Measurements from ENCODE around the gene KCNC4. TPM values are rescaled to one million over a fixed set of nuclear protein-coding genes. Genes with fewer than 3 reads are reported as not detected.

KCNC4 gene
- polyA plus RNA-seq, 1 donor from 2014 or later = 0.57 TPM

- Histone ChIP-seq H3K27ac (ENCODE audit: low read length) (no peak overlapping the region), H4K20me1 (ENCODE audit: insufficient read depth) (no peaks in the 10 kb centered on the region), H2AFZ (ENCODE audit: low read depth, low read length) (no peak overlapping the region), H3K36me3 (ENCODE audit: insufficient read depth, low read length) (no peaks in the 10 kb centered on the region), H3K4me2 (ENCODE audit: low read length) (no peak overlapping the region), H3K9ac (ENCODE audit: low read length) (no peak overlapping the region), H3K4me3 (ENCODE audit: low read length) (no peak overlapping the region), H3F3A (ENCODE audit: insufficient read depth, low read length, poor library complexity, severe bottlenecking) (no peaks in the 10 kb centered on the region), H3K27me3 (ENCODE audit: insufficient read depth, low read depth, low read length) (no peaks in the 10 kb centered on the region), H3K9me2 (ENCODE audit: insufficient read depth, low read length) (no peaks in the 10 kb centered on the region), H3K9me3 (ENCODE audit: low read length) (no peaks in the 10 kb centered on the region), H3K79me2 (replicated peaks; ENCODE audit: insufficient read depth, low read length) (no peaks in the 10 kb centered on the region)
- TF ChIP-seq EZH2 (IDR thresholded peaks at IDR 0.05; ENCODE audit: borderline replicate concordance, insufficient read depth, low read length, poor library complexity, severe bottlenecking) (no peak), SMC3 (conservative IDR thresholded peaks at IDR 0.05; ENCODE audit: poor library complexity) (no peak), MXI1 (conservative IDR thresholded peaks at IDR 0.05; ENCODE audit: poor library complexity, severe bottlenecking) (no peak), TAF1 (IDR thresholded peaks at IDR 0.05; ENCODE audit: low read depth) (no peak), POLR2AphosphoS5 (IDR thresholded peaks at IDR 0.05) (no peak), REST (IDR thresholded peaks at IDR 0.05; ENCODE audit: borderline replicate concordance) (no peak), RAD21 (conservative IDR thresholded peaks at IDR 0.05) (no peak), EP300 (conservative IDR thresholded peaks at IDR 0.05; ENCODE audit: poor library complexity, severe bottlenecking) (no peak)
- TF ChIP-seq, protein P1, sequence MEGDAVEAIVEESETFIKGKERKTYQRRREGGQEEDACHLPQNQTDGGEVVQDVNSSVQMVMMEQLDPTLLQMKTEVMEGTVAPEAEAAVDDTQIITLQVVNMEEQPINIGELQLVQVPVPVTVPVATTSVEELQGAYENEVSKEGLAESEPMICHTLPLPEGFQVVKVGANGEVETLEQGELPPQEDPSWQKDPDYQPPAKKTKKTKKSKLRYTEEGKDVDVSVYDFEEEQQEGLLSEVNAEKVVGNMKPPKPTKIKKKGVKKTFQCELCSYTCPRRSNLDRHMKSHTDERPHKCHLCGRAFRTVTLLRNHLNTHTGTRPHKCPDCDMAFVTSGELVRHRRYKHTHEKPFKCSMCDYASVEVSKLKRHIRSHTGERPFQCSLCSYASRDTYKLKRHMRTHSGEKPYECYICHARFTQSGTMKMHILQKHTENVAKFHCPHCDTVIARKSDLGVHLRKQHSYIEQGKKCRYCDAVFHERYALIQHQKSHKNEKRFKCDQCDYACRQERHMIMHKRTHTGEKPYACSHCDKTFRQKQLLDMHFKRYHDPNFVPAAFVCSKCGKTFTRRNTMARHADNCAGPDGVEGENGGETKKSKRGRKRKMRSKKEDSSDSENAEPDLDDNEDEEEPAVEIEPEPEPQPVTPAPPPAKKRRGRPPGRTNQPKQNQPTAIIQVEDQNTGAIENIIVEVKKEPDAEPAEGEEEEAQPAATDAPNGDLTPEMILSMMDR (IDR thresholded peaks at IDR 0.05; ENCODE audit: poor library complexity, severe bottlenecking) = no peak
These were observed 11.4 kb upstream of the KCNC4 start for GRCh38 chr1:110198746-110199145.

DNA sequence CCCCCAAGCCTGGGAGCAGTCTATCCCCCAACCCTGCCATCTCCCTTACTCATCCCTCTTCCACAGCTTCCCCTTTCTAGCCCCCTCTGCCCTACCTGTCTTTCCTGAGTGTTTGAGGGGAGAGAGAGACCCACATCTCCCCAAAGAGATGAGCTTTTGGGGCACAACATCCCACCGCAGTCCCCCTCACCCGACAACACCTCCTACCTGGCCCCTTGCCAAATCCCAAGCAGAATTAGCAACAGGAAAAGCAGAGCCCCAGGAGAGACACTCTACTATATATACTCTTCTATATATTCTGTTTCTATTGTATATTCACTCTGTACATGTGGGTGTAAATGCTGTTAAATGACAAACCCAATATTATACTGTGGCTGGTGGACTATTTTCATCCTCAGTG lies 9.9 kb upstream of the KCNC4 start:
- no peaks in the 10 kb centered on the region for H4K20me1 ChIP-seq (ENCODE audit: insufficient read depth)
- H3K79me2 ChIP-seq (replicated peaks; ENCODE audit: insufficient read depth, low read length) = no peaks in the 10 kb centered on the region
- no peaks in the 10 kb centered on the region for H3F3A ChIP-seq (ENCODE audit: insufficient read depth, low read length, poor library complexity, severe bottlenecking)
- no peak overlapping the region for H3K9ac ChIP-seq (ENCODE audit: low read length)
- no peaks in the 10 kb centered on the region for H3K9me2 ChIP-seq (ENCODE audit: insufficient read depth, low read length)
- TF ChIP-seq POLR2AphosphoS5 (IDR thresholded peaks at IDR 0.05) (no peak), TAF1 (IDR thresholded peaks at IDR 0.05; ENCODE audit: low read depth) (no peak), RAD21 (conservative IDR thresholded peaks at IDR 0.05) (no peak), EP300 (conservative IDR thresholded peaks at IDR 0.05; ENCODE audit: poor library complexity, severe bottlenecking) (no peak), REST (IDR thresholded peaks at IDR 0.05; ENCODE audit: borderline replicate concordance) (no peak), SMC3 (conservative IDR thresholded peaks at IDR 0.05; ENCODE audit: poor library complexity) (no peak), MXI1 (conservative IDR thresholded peaks at IDR 0.05; ENCODE audit: poor library complexity, severe bottlenecking) (no peak), EZH2 (IDR thresholded peaks at IDR 0.05; ENCODE audit: borderline replicate concordance, insufficient read depth, low read length, poor library complexity, severe bottlenecking) (no peak)
- TF ChIP-seq, protein P1 (IDR thresholded peaks at IDR 0.05; ENCODE audit: poor library complexity, severe bottlenecking) = no peak
- H3K9me3 ChIP-seq (ENCODE audit: low read length) = no peaks in the 10 kb centered on the region
- no peak overlapping the region for H2AFZ ChIP-seq (ENCODE audit: low read depth, low read length)
- no peak overlapping the region for H3K4me3 ChIP-seq (ENCODE audit: low read length)
- H3K4me2 ChIP-seq (ENCODE audit: low read length) = no peak overlapping the region
- H3K27me3 ChIP-seq (ENCODE audit: insufficient read depth, low read depth, low read length) = no peaks in the 10 kb centered on the region
- no peak overlapping the region for H3K27ac ChIP-seq (ENCODE audit: low read length)
- H3K36me3 ChIP-seq (ENCODE audit: insufficient read depth, low read length) = no peaks in the 10 kb centered on the region
